Tibial artery (tissue), 4 donors: Measurements from ENCODE around the gene ABL1.
"Not testable (repeated sequence)": the region's sequence is repeated elsewhere in the genome, so short reads cannot be mapped to it uniquely, and the experiment has no call there.

ENCODE experiments used
- DNase-seq, 2 donors: peaks; one replicate each; pipeline ENCODE4 v3.0.0-alpha.2; 2019
- H3K27ac ChIP-seq, 2 donors: fragments of 200-600 bp; sonication (generic) in 1 of 2; 1 replicate in 1 of 2; 2 replicates in 1 of 2; pipeline ENCODE4 v1.5.1; 2018 to 2019; ENCODE audit warnings: mild to moderate bottlenecking in 1 of 2
- H3K27me3 ChIP-seq, 2 donors: fragments of 200-600 bp; sonication (generic) in 1 of 2; one replicate each; pipeline versions ENCODE4 v1.5.1 to v1.6.0; 2016 to 2019
- H3K36me3 ChIP-seq, 3 donors: fragments of 200-600 bp; sonication (generic) in 2 of 3; one replicate each; pipeline ENCODE4 v1.5.1; 2016 to 2019; ENCODE audit warnings: mild to moderate bottlenecking in 2 of 3
- H3K4me1 ChIP-seq, 4 donors: fragments of 200-600 bp; sonication (generic) in 2 of 4; 1 replicate in 3 of 4; 2 replicates in 1 of 4; pipeline ENCODE4 v1.5.1; 2016 to 2019
- H3K4me3 ChIP-seq, 2 donors: fragments of 200-600 bp; sonication (generic) in 1 of 2; 1 replicate in 1 of 2; 2 replicates in 1 of 2; pipeline ENCODE4 v1.5.1; 2018 to 2019; ENCODE audit warnings: mild to moderate bottlenecking in 2 of 2
- H3K9me3 ChIP-seq, 3 donors: fragments of 200-600 bp; sonication (generic) in 1 of 3; one replicate each; pipeline ENCODE4 v1.5.1; 2016 to 2019
- CTCF ChIP-seq, 2 experiments: fragments of 200-600 bp in 1 of 2; fragments of 450-650 bp in 1 of 2; IDR thresholded peaks; one replicate each; pipeline ENCODE4 v1.5.1; 2017 to 2019; ENCODE audit warnings: antibody characterized with exemption in 2 of 2, mild to moderate bottlenecking in 1 of 2, moderate library complexity in 1 of 2
- intact Hi-C: fragments of 100-400 bp; cut with DNase I; formaldehyde crosslinking; loops from one replicate; pipeline ENCODE4 v1.15.0; 2023; ENCODE audit warnings: low total_unique reads

Gene ABL1

GRCh38 chr9:130845254-130845653, 10.2 kb downstream of the ABL1 start:
- H3K27ac ChIP-seq, result peak overlapping the region; percentile 89 to 91
- no peaks in the 10 kb centered on the region for H3K27me3 ChIP-seq
- H3K36me3 ChIP-seq, result no peaks in the 10 kb centered on the region
- H3K4me3 ChIP-seq, result peak overlapping the region; percentile 32 to 48
- TF ChIP-seq CTCF (IDR thresholded peaks at IDR 0.05), result no peak
- intact Hi-C loops, result no loop called here
- H3K4me1 ChIP-seq, result peaks cover 0 to 98% (median 79%) of the 10 kb centered on the region in 4 donors
- H3K9me3 ChIP-seq, result no peaks in the 10 kb centered on the region
- no peak for DNase-seq

DNA sequence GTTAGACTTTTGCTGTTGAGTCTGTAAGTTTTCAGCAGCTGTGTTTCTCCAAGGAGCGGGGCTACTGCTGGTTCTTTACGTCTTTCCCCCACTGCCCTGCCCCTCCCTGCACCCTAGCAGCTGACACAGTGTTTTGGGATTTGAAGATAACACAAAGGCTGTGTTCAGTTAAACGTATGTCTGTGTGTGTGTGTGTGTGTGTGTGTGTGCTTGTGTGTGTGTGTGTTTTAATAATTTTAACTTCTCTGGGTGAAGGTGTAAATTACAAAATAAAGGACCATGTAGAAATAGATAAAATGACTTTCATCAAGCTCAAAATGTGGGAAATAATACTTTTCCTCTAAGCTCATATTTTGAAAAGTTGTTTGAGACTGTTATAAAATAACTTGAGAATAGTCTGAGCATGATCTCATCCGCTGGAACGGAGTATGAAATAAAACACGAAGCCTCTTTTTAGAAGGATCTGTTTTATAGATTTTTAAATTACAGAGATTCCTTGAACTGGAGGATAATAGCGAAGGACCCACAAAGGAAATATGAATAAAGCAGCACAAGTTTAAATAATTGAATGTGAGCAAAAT, 10.9 kb downstream of the ABL1 start:
- H3K36me3 ChIP-seq, result no peaks in the 10 kb centered on the region
- peak overlapping the region; percentile 32 to 48 for H3K4me3 ChIP-seq

GRCh38 chr9:130846487-130847305, 11.6 kb downstream of the ABL1 start:
- intact Hi-C loops, result no loop called here
- Histone ChIP-seq H3K27ac (peak overlapping the region; percentile 89 to 91), H3K9me3 (no peaks in the 10 kb centered on the region), H3K4me1 (peaks cover 0 to 98% (median 74%) of the 10 kb centered on the region in 4 donors), H3K4me3 (peak overlapping the region; percentile 32 to 48), H3K36me3 (no peaks in the 10 kb centered on the region), H3K27me3 (no peaks in the 10 kb centered on the region)
- DNase-seq, result peak; percentile 46 to 78
- no peak for TF ChIP-seq CTCF (IDR thresholded peaks at IDR 0.05)

More for the DNA sequence above, 10.9 kb downstream of the ABL1 start:
- Histone ChIP-seq H3K27ac (peak overlapping the region; percentile 89 to 91), H3K9me3 (no peaks in the 10 kb centered on the region), H3K4me1 (peaks cover 0 to 98% (median 77%) of the 10 kb centered on the region in 4 donors), H3K27me3 (no peaks in the 10 kb centered on the region)
- no peak for DNase-seq
- intact Hi-C loops, result no loop called here
- no peak for TF ChIP-seq CTCF (IDR thresholded peaks at IDR 0.05)

GRCh38 chr9:130847306-130848217, 12.5 kb downstream of the ABL1 start:
- H3K27ac ChIP-seq, result peak overlapping the region; percentile 89 to 91

GRCh38 chr9:130848514-130848913, 13.5 kb downstream of the ABL1 start:
- DNase-seq, H3K36me3 ChIP-seq, intact Hi-C loops, H3K9me3 ChIP-seq, H3K27me3 ChIP-seq, H3K4me3 ChIP-seq: not testable (repeated sequence)
- peak overlapping the region; percentile 89 to 91 for H3K27ac ChIP-seq
- peaks cover 0 to 98% (median 64%) of the 10 kb centered on the region in 4 donors for H3K4me1 ChIP-seq

More at GRCh38 chr9:130847306-130848217, 12.5 kb downstream of the ABL1 start:
- TF ChIP-seq CTCF (IDR thresholded peaks at IDR 0.05), result no peak
- H3K9me3 ChIP-seq, result no peaks in the 10 kb centered on the region
- H3K4me3 ChIP-seq, result peak overlapping the region; percentile 32 to 48
- DNase-seq, result peak; percentile 92
- no peaks in the 10 kb centered on the region for H3K36me3 ChIP-seq
- peaks cover 0 to 98% (median 69%) of the 10 kb centered on the region in 4 donors for H3K4me1 ChIP-seq
- no peaks in the 10 kb centered on the region for H3K27me3 ChIP-seq
- intact Hi-C loops, result no loop called here
